Measurements from ENCODE around the gene PIK3AP1.
"Not testable (repeated sequence)": the region's sequence is repeated elsewhere in the genome, so short reads cannot be mapped to it uniquely, and the experiment has no call there.

Gene PIK3AP1

GRCh38 chr10:96574564-96574963 is 145.8 kb downstream of the PIK3AP1 start:
- DNase-seq = not testable (repeated sequence)

GRCh38 chr10:96573036-96573435 is 147.3 kb downstream of the PIK3AP1 start:
- DNase-seq = no peak

GRCh38 chr10:96570983-96571964 is 149.0 kb downstream of the PIK3AP1 start:
- DNase-seq = no peak

GRCh38 chr10:96570511-96570910 is 149.8 kb downstream of the PIK3AP1 start:
- no peak for DNase-seq

GRCh38 chr10:96568402-96568801 is 151.9 kb downstream of the PIK3AP1 start:
- no peak for DNase-seq

GRCh38 chr10:96565774-96566173 is 154.5 kb downstream of the PIK3AP1 start:
- DNase-seq = no peak

GRCh38 chr10:96560966-96561887 is 159.1 kb downstream of the PIK3AP1 start:
- DNase-seq = no peak

- no peak for DNase-seq
Observed at GRCh38 chr10:96560489-96560888, 159.8 kb downstream of the PIK3AP1 start.

- no peak for DNase-seq
Observed at GRCh38 chr10:96556003-96556402, 164.3 kb downstream of the PIK3AP1 start.

GRCh38 chr10:96555330-96555729 is 165.0 kb downstream of the PIK3AP1 start:
- DNase-seq = no peak

- no peak for DNase-seq
Observed at GRCh38 chr10:96548589-96548988, 171.7 kb downstream of the PIK3AP1 start.

- DNase-seq = not testable (repeated sequence)
Observed at GRCh38 chr10:96545558-96545957, 174.8 kb downstream of the PIK3AP1 start.
